BLaER1 (cell line): Measurements from ENCODE around the gene LRMDA.

ENCODE experiments used
- H3K27ac ChIP-seq: shearing (Covaris generic); formaldehyde crosslinking; 2 replicates; pipeline ENCODE4 v1.8.1; 2022
- H3K27me3 ChIP-seq: shearing (Covaris generic); formaldehyde crosslinking; 2 replicates; pipeline ENCODE4 v1.8.1; 2022
- H3K36me3 ChIP-seq: shearing (Covaris generic); formaldehyde crosslinking; 2 replicates; pipeline ENCODE4 v1.8.1; 2022
- H3K4me1 ChIP-seq: shearing (Covaris generic); formaldehyde crosslinking; 2 replicates; pipeline ENCODE4 v1.8.1; 2022
- H3K4me2 ChIP-seq: shearing (Covaris generic); formaldehyde crosslinking; 2 replicates; pipeline ENCODE4 v1.8.1; 2022
- H3K4me3 ChIP-seq: shearing (Covaris generic); formaldehyde crosslinking; 2 replicates; pipeline ENCODE4 v1.8.1; 2022
- H3K9ac ChIP-seq: shearing (Covaris generic); formaldehyde crosslinking; 2 replicates; pipeline ENCODE4 v1.8.1; 2022
- H3K9me3 ChIP-seq: shearing (Covaris generic); formaldehyde crosslinking; 2 replicates; pipeline ENCODE4 v1.8.1; 2022
- H4K20me1 ChIP-seq: shearing (Covaris generic); formaldehyde crosslinking; 2 replicates; pipeline ENCODE4 v1.8.1; 2022
- Cebpa-rat ChIP-seq: shearing (Covaris generic); IDR thresholded peaks from 2 replicates; pipeline ENCODE4 v1.8.1; 2022

Gene LRMDA

GRCh38 chr10:75782463-75783248, 351.2 kb downstream of the LRMDA start:
- no peak for TF ChIP-seq Cebpa-rat
- H3K27ac ChIP-seq = no peak overlapping the region
- H3K4me1 ChIP-seq = no peaks in the 10 kb centered on the region
- H3K4me2 ChIP-seq = no peak overlapping the region
- H3K27me3 ChIP-seq = no peaks in the 10 kb centered on the region
- no peaks in the 10 kb centered on the region for H3K36me3 ChIP-seq
- H3K9me3 ChIP-seq = no peaks in the 10 kb centered on the region
- H3K9ac ChIP-seq = no peak overlapping the region
- no peak overlapping the region for H3K4me3 ChIP-seq
- H4K20me1 ChIP-seq = no peaks in the 10 kb centered on the region

GRCh38 chr10:75788394-75789205, 357.2 kb downstream of the LRMDA start:
- Histone ChIP-seq H3K9ac (no peak overlapping the region), H3K36me3 (no peaks in the 10 kb centered on the region), H3K27ac (no peak overlapping the region), H4K20me1 (no peaks in the 10 kb centered on the region), H3K4me2 (no peak overlapping the region), H3K9me3 (no peaks in the 10 kb centered on the region), H3K4me1 (no peaks in the 10 kb centered on the region), H3K4me3 (no peak overlapping the region), H3K27me3 (no peaks in the 10 kb centered on the region)
- TF ChIP-seq Cebpa-rat = no peak

- TF ChIP-seq Cebpa-rat = no peak
- no peaks in the 10 kb centered on the region for H3K27me3 ChIP-seq
- H3K4me1 ChIP-seq = no peaks in the 10 kb centered on the region
- peaks cover 7% of the 10 kb centered on the region; the same call in 1 of the 2 replicates for H3K9me3 ChIP-seq
- no peak overlapping the region for H3K4me2 ChIP-seq
- no peaks in the 10 kb centered on the region for H4K20me1 ChIP-seq
- no peak overlapping the region for H3K27ac ChIP-seq
- H3K4me3 ChIP-seq = no peak overlapping the region
- H3K36me3 ChIP-seq = no peaks in the 10 kb centered on the region
- no peak overlapping the region for H3K9ac ChIP-seq
These were observed 362.4 kb downstream of the LRMDA start for GRCh38 chr10:75793848-75794247.

GRCh38 chr10:75801121-75801520, 369.7 kb downstream of the LRMDA start:
- TF ChIP-seq Cebpa-rat = no peak
- Histone ChIP-seq H3K9me3 (peaks cover 7% of the 10 kb centered on the region; the same call in 1 of the 2 replicates), H3K27ac (no peak overlapping the region), H3K4me2 (no peak overlapping the region), H3K4me3 (no peak overlapping the region), H3K4me1 (no peaks in the 10 kb centered on the region), H3K9ac (no peak overlapping the region), H3K27me3 (no peaks in the 10 kb centered on the region), H3K36me3 (no peaks in the 10 kb centered on the region), H4K20me1 (no peaks in the 10 kb centered on the region)

GRCh38 chr10:75801661-75802060, 370.2 kb downstream of the LRMDA start:
- Histone ChIP-seq H3K9ac (no peak overlapping the region), H3K27me3 (no peaks in the 10 kb centered on the region), H3K4me3 (no peak overlapping the region), H4K20me1 (no peaks in the 10 kb centered on the region), H3K4me1 (no peaks in the 10 kb centered on the region), H3K9me3 (peaks cover 3% of the 10 kb centered on the region; the same call in 1 of the 2 replicates), H3K36me3 (no peaks in the 10 kb centered on the region), H3K4me2 (no peak overlapping the region), H3K27ac (no peak overlapping the region)
- TF ChIP-seq Cebpa-rat = no peak

GRCh38 chr10:75803121-75803520, 371.7 kb downstream of the LRMDA start:
- H4K20me1 ChIP-seq = no peaks in the 10 kb centered on the region

GRCh38 chr10:75803816-75804552, 372.6 kb downstream of the LRMDA start:
- no peaks in the 10 kb centered on the region for H3K4me1 ChIP-seq
- no peaks in the 10 kb centered on the region for H3K36me3 ChIP-seq
- H3K9ac ChIP-seq = no peak overlapping the region
- no peak overlapping the region for H3K27ac ChIP-seq
- H4K20me1 ChIP-seq = no peaks in the 10 kb centered on the region
- H3K9me3 ChIP-seq = no peaks in the 10 kb centered on the region
- H3K27me3 ChIP-seq = no peaks in the 10 kb centered on the region
- TF ChIP-seq Cebpa-rat = no peak
- no peak overlapping the region for H3K4me2 ChIP-seq
- H3K4me3 ChIP-seq = no peak overlapping the region

More at GRCh38 chr10:75803121-75803520, 371.7 kb downstream of the LRMDA start:
- Histone ChIP-seq H3K4me1 (no peaks in the 10 kb centered on the region), H3K27me3 (no peaks in the 10 kb centered on the region), H3K9ac (no peak overlapping the region), H3K27ac (no peak overlapping the region), H3K4me2 (no peak overlapping the region), H3K4me3 (no peak overlapping the region), H3K36me3 (no peaks in the 10 kb centered on the region), H3K9me3 (no peaks in the 10 kb centered on the region)
- TF ChIP-seq Cebpa-rat = no peak

- H3K27ac ChIP-seq = no peak overlapping the region
- H3K9me3 ChIP-seq = no peaks in the 10 kb centered on the region
- H3K36me3 ChIP-seq = no peaks in the 10 kb centered on the region
- no peak for TF ChIP-seq Cebpa-rat
- H3K9ac ChIP-seq = no peak overlapping the region
- no peak overlapping the region for H3K4me3 ChIP-seq
- H4K20me1 ChIP-seq = no peaks in the 10 kb centered on the region
- H3K4me1 ChIP-seq = no peaks in the 10 kb centered on the region
- H3K27me3 ChIP-seq = no peaks in the 10 kb centered on the region
- H3K4me2 ChIP-seq = no peak overlapping the region
These were observed 374.8 kb downstream of the LRMDA start for GRCh38 chr10:75806186-75806585.

GRCh38 chr10:75807456-75807855, 376.0 kb downstream of the LRMDA start:
- H3K27ac ChIP-seq = no peak overlapping the region
- H3K9me3 ChIP-seq = no peaks in the 10 kb centered on the region
- no peak overlapping the region for H3K4me2 ChIP-seq
- no peak overlapping the region for H3K4me3 ChIP-seq
- H3K27me3 ChIP-seq = no peaks in the 10 kb centered on the region
- no peak overlapping the region for H3K9ac ChIP-seq
- H3K4me1 ChIP-seq = no peaks in the 10 kb centered on the region
- H4K20me1 ChIP-seq = no peaks in the 10 kb centered on the region
- TF ChIP-seq Cebpa-rat = no peak
- no peaks in the 10 kb centered on the region for H3K36me3 ChIP-seq

- Histone ChIP-seq H3K4me1 (no peaks in the 10 kb centered on the region), H3K9me3 (no peaks in the 10 kb centered on the region), H3K4me2 (no peak overlapping the region), H3K36me3 (no peaks in the 10 kb centered on the region), H3K9ac (no peak overlapping the region), H3K27ac (no peak overlapping the region), H3K4me3 (no peak overlapping the region), H4K20me1 (no peaks in the 10 kb centered on the region), H3K27me3 (no peaks in the 10 kb centered on the region)
- TF ChIP-seq Cebpa-rat = no peak
These were observed 377.6 kb downstream of the LRMDA start for GRCh38 chr10:75809003-75809402.
